Keratinocyte (primary cell): ENCODE data around the gene PMVK. TPM values are rescaled to one million over a fixed set of nuclear protein-coding genes. Genes with fewer than 3 reads are reported as not detected.

Experiments
- DNase-seq: peaks from one replicate; pipeline ENCODE4 v3.0.0-alpha.2; 2011; ENCODE audit warnings: low read depth, missing footprints, low spot score
- FAIRE-seq: peaks from 2 replicates; lab custom pipeline; 2011; peaks lifted over from hg19 to GRCh38; lab: Jason Lieb, UNC
- H2AFZ ChIP-seq: 2 replicates; pipeline ENCODE4 v1.6.0; 2012; ENCODE audit warnings: low read length, control low read depth, inconsistent platforms; ENCODE audit not compliant: control insufficient read depth
- H3K27ac ChIP-seq: 2 replicates; pipeline ENCODE4 v1.5.1; 2011; ENCODE audit warnings: low read length; ENCODE audit not compliant: control insufficient read depth, insufficient read depth
- H3K27me3 ChIP-seq: 3 replicates; pipeline ENCODE4 v1.6.0; 2011; ENCODE audit warnings: low read length; ENCODE audit not compliant: control insufficient read depth, insufficient read depth; ENCODE audit errors: extremely low read depth
- H3K36me3 ChIP-seq, 2 experiments: 2 replicates in 1 of 2; 3 replicates in 1 of 2; pipeline ENCODE4 v1.5.1; 2011; ENCODE audit warnings: low read length in 2 of 2, mild to moderate bottlenecking in 1 of 2; ENCODE audit not compliant: control insufficient read depth in 2 of 2, insufficient read depth in 2 of 2; ENCODE audit errors: extremely low read depth in 1 of 2
- H3K4me1 ChIP-seq: 3 replicates; pipeline ENCODE4 v1.5.1; 2011; ENCODE audit warnings: low read length; ENCODE audit not compliant: control insufficient read depth, insufficient read depth; ENCODE audit errors: extremely low read depth
- H3K4me2 ChIP-seq: 3 replicates; pipeline ENCODE4 v1.6.0; 2011; ENCODE audit warnings: low read depth, low read length; ENCODE audit not compliant: control insufficient read depth, insufficient read depth; ENCODE audit errors: extremely low read depth
- H3K4me3 ChIP-seq, 3 experiments: fragments of 200-600 bp in 1 of 3; sonication (generic) in 1 of 3; 2 replicates in 2 of 3; 3 replicates in 1 of 3; pipeline ENCODE4 v1.5.1; 2011 to 2016; ENCODE audit warnings: low read length in 3 of 3, mild to moderate bottlenecking in 3 of 3, control low read depth in 2 of 3, inconsistent platforms in 1 of 3, low read depth in 1 of 3, mixed read lengths in 1 of 3, mixed run types in 1 of 3, moderate library complexity in 1 of 3; ENCODE audit not compliant: control insufficient read depth in 2 of 3, insufficient read depth in 2 of 3; ENCODE audit errors: extremely low read depth in 1 of 3
- H3K79me2 ChIP-seq: 2 replicates; pipeline ENCODE4 v1.6.0; 2012; ENCODE audit warnings: low read length; ENCODE audit not compliant: control insufficient read depth, insufficient read depth
- H3K9ac ChIP-seq: 3 replicates; pipeline ENCODE4 v1.6.0; 2011; ENCODE audit warnings: low read length; ENCODE audit not compliant: control insufficient read depth, insufficient read depth; ENCODE audit errors: extremely low read depth
- H3K9me1 ChIP-seq: 3 replicates; pipeline ENCODE4 v1.6.0; 2011; ENCODE audit warnings: low read length; ENCODE audit not compliant: control insufficient read depth, insufficient read depth; ENCODE audit errors: extremely low read depth
- H3K9me3 ChIP-seq: 2 replicates; pipeline ENCODE4 v1.5.1; 2012; ENCODE audit warnings: low read depth, low read length; ENCODE audit not compliant: control insufficient read depth
- H4K20me1 ChIP-seq: 3 replicates; pipeline ENCODE4 v1.6.0; 2011; ENCODE audit warnings: low read length; ENCODE audit not compliant: control insufficient read depth, insufficient read depth; ENCODE audit errors: extremely low read depth
- EZH2 ChIP-seq: IDR thresholded peaks from one replicate; pipeline ENCODE4 v1.6.1; 2012; ENCODE audit warnings: inconsistent platforms, mild to moderate bottlenecking, low read length, moderate library complexity
- dilution Hi-C: fragments of 300-500 bp; cut with MboI; formaldehyde crosslinking; loops from one replicate; pipeline ENCODE4 v1.7.0; 2020; ENCODE audit warnings: low sequenced_read_pairs; ENCODE audit not compliant: extremely low pct_ligation_motif_present
- polyA plus RNA-seq, 5 experiments: library from polyadenylated mRNA; depleted of rRNA in 3 of 5; stranded (reverse) in 3 of 5; stranded (forward) in 1 of 5; unstranded in 1 of 5; fragments of >200 nt; gene quantifications; 1 replicate in 1 of 5; 2 replicates in 3 of 5; 3 replicates in 1 of 5; pipeline versions ENCODE4 v1.2.1 to v1.2.3, GENCODE V29; 2011 to 2012; ENCODE audit warnings: missing spikeins in 2 of 5, low read depth in 1 of 5, low replicate concordance in 1 of 5
- TF ChIP-seq, protein P1 (sequence below), 3 experiments: IDR thresholded peaks in 1 of 3; conservative IDR thresholded peaks in 1 of 3; optimal IDR thresholded peaks in 1 of 3; 2 replicates in 2 of 3; 3 replicates in 1 of 3; pipeline versions ENCODE3 to v1.5.1; 2011; ENCODE audit warnings: low read length in 3 of 3, mild to moderate bottlenecking in 3 of 3, moderate library complexity in 2 of 3, control low read depth in 1 of 3, inconsistent platforms in 1 of 3; ENCODE audit not compliant: insufficient read depth in 2 of 3; ENCODE audit errors: extremely low read depth in 1 of 3

The PMVK gene
- polyA plus RNA-seq, 1 donor (not counting 4 experiments of a cell fraction or from before 2014, with no cell fraction given), result 25.1 TPM

DNA sequence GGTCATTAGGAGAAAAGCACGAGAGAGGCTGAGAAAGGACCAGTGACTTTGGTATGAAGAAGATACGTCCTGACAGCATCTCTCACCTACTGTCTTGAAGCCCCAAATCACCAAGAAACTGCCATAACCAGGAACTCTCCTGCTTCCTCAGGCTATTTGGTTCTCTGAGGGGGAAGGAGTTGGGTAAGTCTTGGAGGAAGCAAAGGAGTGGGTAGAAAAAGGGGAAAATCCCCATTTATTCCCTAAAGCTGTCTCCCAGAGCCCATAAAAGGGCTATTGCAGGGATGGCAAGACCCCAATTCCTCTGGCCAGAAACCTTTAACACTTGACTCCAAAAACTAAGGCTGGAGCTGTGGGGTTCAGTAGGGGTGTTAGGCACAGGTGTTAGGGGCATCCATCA is 21.5 kb upstream of the PMVK start:
- Histone ChIP-seq H3K27me3 (no peaks in the 10 kb centered on the region), H2AFZ (no peak overlapping the region), H3K4me1 (peaks cover 37% of the 10 kb centered on the region), H3K9me1 (no peaks in the 10 kb centered on the region), H3K4me3 (no peak overlapping the region), H3K9me3 (no peaks in the 10 kb centered on the region), H3K27ac (no peak overlapping the region), H3K4me2 (no peak overlapping the region), H4K20me1 (no peaks in the 10 kb centered on the region), H3K79me2 (peaks cover 18% of the 10 kb centered on the region), H3K36me3 (peaks cover 2 to 20% of the 10 kb centered on the region in 2 experiments), H3K9ac (no peak overlapping the region)
- TF ChIP-seq EZH2, result no peak
- TF ChIP-seq, protein P1, sequence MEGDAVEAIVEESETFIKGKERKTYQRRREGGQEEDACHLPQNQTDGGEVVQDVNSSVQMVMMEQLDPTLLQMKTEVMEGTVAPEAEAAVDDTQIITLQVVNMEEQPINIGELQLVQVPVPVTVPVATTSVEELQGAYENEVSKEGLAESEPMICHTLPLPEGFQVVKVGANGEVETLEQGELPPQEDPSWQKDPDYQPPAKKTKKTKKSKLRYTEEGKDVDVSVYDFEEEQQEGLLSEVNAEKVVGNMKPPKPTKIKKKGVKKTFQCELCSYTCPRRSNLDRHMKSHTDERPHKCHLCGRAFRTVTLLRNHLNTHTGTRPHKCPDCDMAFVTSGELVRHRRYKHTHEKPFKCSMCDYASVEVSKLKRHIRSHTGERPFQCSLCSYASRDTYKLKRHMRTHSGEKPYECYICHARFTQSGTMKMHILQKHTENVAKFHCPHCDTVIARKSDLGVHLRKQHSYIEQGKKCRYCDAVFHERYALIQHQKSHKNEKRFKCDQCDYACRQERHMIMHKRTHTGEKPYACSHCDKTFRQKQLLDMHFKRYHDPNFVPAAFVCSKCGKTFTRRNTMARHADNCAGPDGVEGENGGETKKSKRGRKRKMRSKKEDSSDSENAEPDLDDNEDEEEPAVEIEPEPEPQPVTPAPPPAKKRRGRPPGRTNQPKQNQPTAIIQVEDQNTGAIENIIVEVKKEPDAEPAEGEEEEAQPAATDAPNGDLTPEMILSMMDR (optimal IDR thresholded peaks at IDR 0.05 in 1 of 3, IDR thresholded peaks at IDR 0.05 in 1 of 3, conservative IDR thresholded peaks at IDR 0.05 in 1 of 3; ENCODE audit: extremely low read depth in 1 of 3, insufficient read depth in 2 of 3, low read length in 3 of 3), result no peak
- no peak for DNase-seq
- no peak for FAIRE-seq
- dilution Hi-C loops, result no loop called here

DNA sequence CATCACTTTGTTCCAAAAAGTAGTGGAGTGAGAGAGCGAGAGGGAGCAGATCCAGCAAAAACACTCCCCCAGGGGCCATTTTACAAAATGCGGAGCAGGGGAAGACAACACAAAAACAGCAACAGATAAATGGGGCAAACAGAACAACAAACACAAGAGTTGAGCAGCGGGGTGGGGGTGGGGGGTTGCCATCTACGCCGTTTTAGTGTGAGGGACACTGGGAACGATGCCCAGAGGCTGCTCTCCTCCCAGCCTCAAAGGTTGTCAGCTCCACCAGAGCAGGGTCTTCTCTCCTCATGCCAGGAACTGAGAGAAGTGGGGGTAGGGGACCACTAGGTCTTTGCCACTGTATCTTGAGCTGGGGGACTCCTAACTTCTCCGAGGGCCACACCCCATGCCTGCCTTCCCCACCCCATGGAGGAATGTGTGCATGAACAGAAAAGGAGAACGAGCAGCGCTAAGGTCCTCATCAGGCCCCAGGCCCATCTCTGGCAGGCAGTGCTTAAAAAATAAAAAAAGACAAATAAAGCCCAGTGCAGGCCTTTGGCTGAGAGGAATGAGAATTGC is 20.7 kb upstream of the PMVK start:
- peaks cover 2 to 14% of the 10 kb centered on the region in 2 experiments for H3K36me3 ChIP-seq
- H3K27ac ChIP-seq, result no peak overlapping the region
- H3K9me3 ChIP-seq, result no peaks in the 10 kb centered on the region
- H3K4me1 ChIP-seq, result peaks cover 31% of the 10 kb centered on the region
- FAIRE-seq (no peak), DNase-seq (no peak)
- H3K9me1 ChIP-seq, result no peaks in the 10 kb centered on the region
- H3K79me2 ChIP-seq, result peaks cover 18% of the 10 kb centered on the region
- no peaks in the 10 kb centered on the region for H4K20me1 ChIP-seq
- no peak overlapping the region for H3K4me3 ChIP-seq
- dilution Hi-C loops, result no loop called here
- TF ChIP-seq, protein P1 (optimal IDR thresholded peaks at IDR 0.05 in 1 of 3, IDR thresholded peaks at IDR 0.05 in 1 of 3, conservative IDR thresholded peaks at IDR 0.05 in 1 of 3; ENCODE audit: extremely low read depth in 1 of 3, insufficient read depth in 2 of 3, low read length in 3 of 3), result no peak
- TF ChIP-seq EZH2, result no peak
- H3K9ac ChIP-seq, result no peak overlapping the region
- no peaks in the 10 kb centered on the region for H3K27me3 ChIP-seq
- H3K4me2 ChIP-seq, result peak overlapping the region; percentile 73
- H2AFZ ChIP-seq, result no peak overlapping the region
